ENCODE data around the gene DCAF15.
"Not testable (repeated sequence)": the region's sequence is repeated elsewhere in the genome, so short reads cannot be mapped to it uniquely, and the experiment has no call there.

Gene DCAF15

GRCh38 chr19:13973479-13973878 is 21.2 kb downstream of the DCAF15 start:
- not testable (repeated sequence) for H4K8ac ChIP-seq (ENCODE audit: low read length); H2BK12ac ChIP-seq (ENCODE audit: low read length in 2 of 2); H3K18ac ChIP-seq (ENCODE audit: low read depth in 1 of 2, low read length in 2 of 2); H3K79me1 ChIP-seq (replicated peaks; ENCODE audit: low read length, poor library complexity, severe bottlenecking); H2BK15ac ChIP-seq (ENCODE audit: low read depth, poor library complexity, severe bottlenecking); H3K9me3 ChIP-seq (ENCODE audit: control insufficient read depth, low read length); H3K4me3 ChIP-seq (ENCODE audit: insufficient read depth in 1 of 2, low read depth in 1 of 2, low read length in 2 of 2); DNase-seq; H3K4me1 ChIP-seq (ENCODE audit: control insufficient read depth, insufficient read depth, low read depth, low read length); H2AFZ ChIP-seq (ENCODE audit: low read depth, low read length); H4K91ac ChIP-seq (ENCODE audit: low read length); H3K4ac ChIP-seq (ENCODE audit: low read depth in 1 of 2, low read length in 2 of 2); H3K27me3 ChIP-seq (ENCODE audit: control insufficient read depth in 1 of 2, insufficient read depth in 1 of 2, low read length in 2 of 2); H2BK5ac ChIP-seq (ENCODE audit: low read depth, low read length, poor library complexity, severe bottlenecking); H3K4me2 ChIP-seq (ENCODE audit: low read length, poor library complexity, severe bottlenecking); H2AK5ac ChIP-seq (ENCODE audit: low read length, severe bottlenecking); H2BK120ac ChIP-seq (ENCODE audit: low read depth, low read length); H3K14ac ChIP-seq (ENCODE audit: low read length in 2 of 2); H3K9ac ChIP-seq (ENCODE audit: low read length); H3K27ac ChIP-seq (ENCODE audit: low read length, poor library complexity, severe bottlenecking); H3K23ac ChIP-seq (ENCODE audit: low read length in 2 of 2)
- peaks cover 28 to 69% of the 10 kb centered on the region in 2 experiments for H3K36me3 ChIP-seq (ENCODE audit: control insufficient read depth in 1 of 2, insufficient read depth in 2 of 2, low read depth in 1 of 2, low read length in 2 of 2)
- 100% methylated on average over 3 of the region's 3 CpGs for WGBS

- Histone ChIP-seq H4K91ac (ENCODE audit: low read length) (no peak overlapping the region), H2BK5ac (ENCODE audit: low read depth, low read length, poor library complexity, severe bottlenecking) (no peak overlapping the region), H3K79me1 (replicated peaks; ENCODE audit: low read length, poor library complexity, severe bottlenecking) (peaks cover 3% of the 10 kb centered on the region), H3K23ac (ENCODE audit: low read length in 2 of 2) (no peak overlapping the region), H2BK120ac (ENCODE audit: low read depth, low read length) (no peak overlapping the region), H3K4me2 (ENCODE audit: low read length, poor library complexity, severe bottlenecking) (no peak overlapping the region), H2BK15ac (ENCODE audit: low read depth, poor library complexity, severe bottlenecking) (no peak overlapping the region), H3K4me1 (ENCODE audit: control insufficient read depth, insufficient read depth, low read depth, low read length) (peaks cover 14% of the 10 kb centered on the region), H3K4ac (ENCODE audit: low read depth in 1 of 2, low read length in 2 of 2) (no peak overlapping the region), H3K4me3 (ENCODE audit: insufficient read depth in 1 of 2, low read depth in 1 of 2, low read length in 2 of 2) (no peak overlapping the region), H2BK12ac (ENCODE audit: low read length in 2 of 2) (no peak overlapping the region), H3K9me3 (ENCODE audit: control insufficient read depth, low read length) (no peaks in the 10 kb centered on the region), H2AK5ac (ENCODE audit: low read length, severe bottlenecking) (no peak overlapping the region), H3K9ac (ENCODE audit: low read length) (no peak overlapping the region), H3K27ac (ENCODE audit: low read length, poor library complexity, severe bottlenecking) (no peak overlapping the region), H3K14ac (ENCODE audit: low read length in 2 of 2) (no peak overlapping the region), H3K27me3 (ENCODE audit: control insufficient read depth in 1 of 2, insufficient read depth in 1 of 2, low read length in 2 of 2) (peaks cover 0 to 2% of the 10 kb centered on the region in 2 experiments), H2AFZ (ENCODE audit: low read depth, low read length) (no peak overlapping the region), H3K18ac (ENCODE audit: low read depth in 1 of 2, low read length in 2 of 2) (no peak overlapping the region), H4K8ac (ENCODE audit: low read length) (no peak overlapping the region), H3K36me3 (ENCODE audit: control insufficient read depth in 1 of 2, insufficient read depth in 2 of 2, low read depth in 1 of 2, low read length in 2 of 2) (peaks cover 24 to 63% of the 10 kb centered on the region in 2 experiments)
- WGBS = 66% methylated on average over 12 of the region's 12 CpGs
- DNase-seq = no peak
These were observed 21.8 kb downstream of the DCAF15 start for GRCh38 chr19:13974073-13974472.

GRCh38 chr19:13975870-13976269 is 23.6 kb downstream of the DCAF15 start:
- Histone ChIP-seq H2BK120ac (ENCODE audit: low read depth, low read length) (no peak overlapping the region), H2BK5ac (ENCODE audit: low read depth, low read length, poor library complexity, severe bottlenecking) (no peak overlapping the region), H3K36me3 (ENCODE audit: control insufficient read depth in 1 of 2, insufficient read depth in 2 of 2, low read depth in 1 of 2, low read length in 2 of 2) (peaks cover 22 to 62% of the 10 kb centered on the region in 2 experiments), H3K4me2 (ENCODE audit: low read length, poor library complexity, severe bottlenecking) (no peak overlapping the region), H2AFZ (ENCODE audit: low read depth, low read length) (no peak overlapping the region), H3K79me1 (replicated peaks; ENCODE audit: low read length, poor library complexity, severe bottlenecking) (peaks cover 5% of the 10 kb centered on the region), H3K23ac (ENCODE audit: low read length in 2 of 2) (no peak overlapping the region), H3K27me3 (ENCODE audit: control insufficient read depth in 1 of 2, insufficient read depth in 1 of 2, low read length in 2 of 2) (peaks cover 0 to 8% of the 10 kb centered on the region in 2 experiments), H2BK15ac (ENCODE audit: low read depth, poor library complexity, severe bottlenecking) (no peak overlapping the region), H4K8ac (ENCODE audit: low read length) (no peak overlapping the region), H3K4ac (ENCODE audit: low read depth in 1 of 2, low read length in 2 of 2) (no peak overlapping the region), H3K9ac (ENCODE audit: low read length) (no peak overlapping the region), H3K4me3 (ENCODE audit: insufficient read depth in 1 of 2, low read depth in 1 of 2, low read length in 2 of 2) (no peak overlapping the region), H3K14ac (ENCODE audit: low read length in 2 of 2) (no peak overlapping the region), H3K27ac (ENCODE audit: low read length, poor library complexity, severe bottlenecking) (no peak overlapping the region), H3K9me3 (ENCODE audit: control insufficient read depth, low read length) (no peaks in the 10 kb centered on the region), H3K18ac (ENCODE audit: low read depth in 1 of 2, low read length in 2 of 2) (no peak overlapping the region), H4K91ac (ENCODE audit: low read length) (no peak overlapping the region), H2AK5ac (ENCODE audit: low read length, severe bottlenecking) (no peak overlapping the region), H3K4me1 (ENCODE audit: control insufficient read depth, insufficient read depth, low read depth, low read length) (peaks cover 20% of the 10 kb centered on the region), H2BK12ac (ENCODE audit: low read length in 2 of 2) (no peak overlapping the region)
- 97% methylated on average over 11 of the region's 11 CpGs for WGBS
- no peak for DNase-seq

GRCh38 chr19:13976446-13976845 is 24.1 kb downstream of the DCAF15 start:
- Histone ChIP-seq H3K36me3 (ENCODE audit: control insufficient read depth in 1 of 2, insufficient read depth in 2 of 2, low read depth in 1 of 2, low read length in 2 of 2) (peaks cover 22 to 60% of the 10 kb centered on the region in 2 experiments), H3K4me3 (ENCODE audit: insufficient read depth in 1 of 2, low read depth in 1 of 2, low read length in 2 of 2) (no peak overlapping the region), H2AFZ (ENCODE audit: low read depth, low read length) (no peak overlapping the region), H4K8ac (ENCODE audit: low read length) (no peak overlapping the region), H2BK120ac (ENCODE audit: low read depth, low read length) (no peak overlapping the region), H3K79me1 (replicated peaks; ENCODE audit: low read length, poor library complexity, severe bottlenecking) (peaks cover 5% of the 10 kb centered on the region), H2BK12ac (ENCODE audit: low read length in 2 of 2) (no peak overlapping the region), H3K27me3 (ENCODE audit: control insufficient read depth in 1 of 2, insufficient read depth in 1 of 2, low read length in 2 of 2) (peaks cover 0 to 8% of the 10 kb centered on the region in 2 experiments), H2BK15ac (ENCODE audit: low read depth, poor library complexity, severe bottlenecking) (peak overlapping the region; percentile 46), H3K4ac (ENCODE audit: low read depth in 1 of 2, low read length in 2 of 2) (no peak overlapping the region), H4K91ac (ENCODE audit: low read length) (no peak overlapping the region), H3K23ac (ENCODE audit: low read length in 2 of 2) (no peak overlapping the region), H3K14ac (ENCODE audit: low read length in 2 of 2) (no peak overlapping the region), H3K18ac (ENCODE audit: low read depth in 1 of 2, low read length in 2 of 2) (no peak overlapping the region), H3K27ac (ENCODE audit: low read length, poor library complexity, severe bottlenecking) (no peak overlapping the region), H2BK5ac (ENCODE audit: low read depth, low read length, poor library complexity, severe bottlenecking) (no peak overlapping the region), H3K4me2 (ENCODE audit: low read length, poor library complexity, severe bottlenecking) (no peak overlapping the region), H3K9me3 (ENCODE audit: control insufficient read depth, low read length) (no peaks in the 10 kb centered on the region), H2AK5ac (ENCODE audit: low read length, severe bottlenecking) (no peak overlapping the region), H3K9ac (ENCODE audit: low read length) (no peak overlapping the region), H3K4me1 (ENCODE audit: control insufficient read depth, insufficient read depth, low read depth, low read length) (peaks cover 20% of the 10 kb centered on the region)
- 90% methylated on average over 8 of the region's 12 CpGs for WGBS
- no peak for DNase-seq

All from mesenchymal stem cell (in vitro differentiated cells and primary cell).